CD4-positive, alpha-beta T cell treated with Interleukin-15 for 1 hour (primary cell): Measurements from ENCODE around the gene ASL.
A peak's percentile ranks its signal among the peaks of the same experiment; 100 is the strongest.
"Not testable (repeated sequence)": the region's sequence is repeated elsewhere in the genome, so short reads cannot be mapped to it uniquely, and the experiment has no call there.

ENCODE experiments used
- DNase-seq: peaks from one replicate; pipeline ENCODE4 v3.0.0-alpha.2; 2020

ASL gene

DNA sequence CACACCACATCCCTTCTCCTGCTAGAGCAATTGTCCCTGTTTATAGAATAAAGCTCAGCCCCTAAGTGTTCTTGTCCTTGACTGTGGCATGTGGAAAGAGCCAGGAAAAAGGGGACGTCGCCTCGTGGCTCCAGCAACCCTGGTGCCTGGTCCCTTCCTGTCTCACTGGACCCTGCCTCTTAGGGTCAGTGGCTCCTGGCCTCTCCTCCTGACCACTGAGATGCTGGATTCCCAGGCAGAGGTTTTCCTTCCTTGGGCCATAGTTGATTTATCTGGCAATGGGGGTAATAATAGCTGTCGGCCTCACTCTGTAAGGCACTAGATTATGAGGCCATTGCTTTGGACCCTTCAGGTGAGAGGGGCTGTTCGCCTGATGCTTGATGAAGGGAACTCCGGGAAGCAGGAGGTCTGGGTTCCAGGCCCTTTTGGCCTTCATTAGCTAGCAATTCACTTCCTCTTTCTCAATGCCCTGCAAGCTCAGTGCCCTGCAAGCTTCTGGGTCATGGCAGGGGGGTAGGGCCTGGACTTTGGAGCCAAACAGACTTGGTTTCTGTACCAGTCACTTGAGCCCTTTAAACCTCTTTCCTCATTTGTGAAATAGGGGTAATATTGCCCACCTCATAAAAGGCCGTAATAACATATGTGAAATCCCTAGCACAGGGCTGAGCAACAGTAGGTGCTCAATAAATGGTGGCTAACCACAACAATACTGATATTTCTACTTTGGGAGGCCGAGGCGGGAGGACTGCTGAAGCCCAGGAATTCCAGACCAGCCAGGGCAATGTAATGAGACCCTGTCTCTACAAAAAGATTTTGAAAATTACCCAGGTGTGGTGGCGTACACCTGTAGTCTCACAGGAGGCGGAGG lies 1.1 kb downstream of the ASL start:
- no peak for DNase-seq

DNA sequence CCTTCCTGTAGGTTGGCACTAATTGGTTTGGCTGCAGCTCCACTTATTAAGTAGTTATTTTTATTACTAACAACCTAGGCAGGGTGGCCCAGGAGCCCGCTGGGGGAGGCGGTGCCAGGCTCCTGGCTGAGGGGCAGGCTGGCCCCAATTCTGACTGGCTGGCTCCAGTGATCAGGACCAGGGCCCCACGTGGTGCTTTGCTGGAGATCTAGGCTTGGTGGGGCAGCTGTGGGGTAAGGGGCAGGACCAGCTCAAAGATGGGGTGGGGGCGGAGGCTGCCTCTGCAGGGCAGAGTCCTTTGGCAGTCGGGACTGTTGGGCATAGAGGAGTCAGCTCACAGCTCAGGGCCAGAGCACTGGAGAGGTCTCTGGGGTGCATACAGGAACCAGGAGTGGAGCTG lies 2.4 kb downstream of the ASL start:
- no peak for DNase-seq

DNA sequence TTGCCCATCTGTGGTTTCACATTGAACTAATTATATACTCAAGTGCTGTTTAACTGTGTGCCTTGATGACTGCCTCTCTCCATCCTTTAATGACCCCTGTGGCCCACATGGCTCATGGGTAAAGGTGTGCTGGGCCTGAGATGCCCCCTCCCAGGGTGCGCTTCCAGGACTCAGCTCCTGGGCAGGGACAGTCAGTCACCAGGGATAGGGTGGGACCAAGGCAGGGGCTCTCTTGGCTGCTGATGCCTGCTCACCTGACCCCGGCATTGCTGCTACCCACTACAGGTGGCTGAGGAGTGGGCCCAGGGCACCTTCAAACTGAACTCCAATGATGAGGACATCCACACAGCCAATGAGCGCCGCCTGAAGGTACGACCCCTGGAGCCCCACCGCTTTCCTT lies 6.5 kb downstream of the ASL start:
- DNase-seq = no peak

DNA sequence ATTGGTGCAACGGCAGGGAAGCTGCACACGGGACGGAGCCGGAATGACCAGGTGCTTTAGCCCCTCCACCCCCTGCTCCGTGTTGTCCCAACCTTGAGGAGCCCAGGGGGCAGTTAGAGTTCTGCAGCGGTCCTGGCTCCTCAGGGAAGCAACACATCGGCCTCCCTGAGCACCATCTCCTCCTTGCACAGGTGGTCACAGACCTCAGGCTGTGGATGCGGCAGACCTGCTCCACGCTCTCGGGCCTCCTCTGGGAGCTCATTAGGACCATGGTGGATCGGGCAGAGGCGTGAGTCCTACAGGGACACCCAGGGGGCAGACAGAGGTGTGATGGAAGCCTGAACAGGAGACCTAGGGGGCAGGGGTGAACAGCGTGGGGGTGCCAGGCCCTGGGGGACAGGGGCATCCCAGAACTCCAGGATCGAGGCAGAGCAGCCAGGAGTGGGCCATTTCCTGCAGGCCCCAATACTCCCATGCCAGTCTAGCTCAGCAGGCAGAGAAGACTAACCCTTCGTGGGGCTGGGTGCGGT lies 7.3 kb downstream of the ASL start:
- DNase-seq = no peak

DNA sequence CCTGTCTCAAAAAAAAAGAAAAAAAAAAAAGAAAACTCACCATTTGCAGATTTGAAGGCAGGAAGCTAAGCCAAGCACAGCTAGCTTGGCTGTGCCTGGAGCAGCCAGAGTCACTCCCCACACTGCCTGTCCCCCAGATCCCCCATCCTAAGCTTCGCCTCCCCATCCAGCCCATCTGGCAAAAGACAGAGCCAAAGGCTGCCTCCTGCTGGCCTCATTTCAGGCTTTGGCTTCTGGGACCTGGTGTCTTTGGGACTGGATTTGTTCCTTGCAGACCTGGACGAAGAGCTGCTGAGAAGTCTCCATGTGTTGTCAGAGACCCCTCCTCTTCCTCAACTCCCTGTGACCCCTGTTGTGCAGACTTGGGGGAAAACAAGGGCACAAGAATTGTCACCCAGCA lies 8.1 kb downstream of the ASL start:
- no peak for DNase-seq

DNA sequence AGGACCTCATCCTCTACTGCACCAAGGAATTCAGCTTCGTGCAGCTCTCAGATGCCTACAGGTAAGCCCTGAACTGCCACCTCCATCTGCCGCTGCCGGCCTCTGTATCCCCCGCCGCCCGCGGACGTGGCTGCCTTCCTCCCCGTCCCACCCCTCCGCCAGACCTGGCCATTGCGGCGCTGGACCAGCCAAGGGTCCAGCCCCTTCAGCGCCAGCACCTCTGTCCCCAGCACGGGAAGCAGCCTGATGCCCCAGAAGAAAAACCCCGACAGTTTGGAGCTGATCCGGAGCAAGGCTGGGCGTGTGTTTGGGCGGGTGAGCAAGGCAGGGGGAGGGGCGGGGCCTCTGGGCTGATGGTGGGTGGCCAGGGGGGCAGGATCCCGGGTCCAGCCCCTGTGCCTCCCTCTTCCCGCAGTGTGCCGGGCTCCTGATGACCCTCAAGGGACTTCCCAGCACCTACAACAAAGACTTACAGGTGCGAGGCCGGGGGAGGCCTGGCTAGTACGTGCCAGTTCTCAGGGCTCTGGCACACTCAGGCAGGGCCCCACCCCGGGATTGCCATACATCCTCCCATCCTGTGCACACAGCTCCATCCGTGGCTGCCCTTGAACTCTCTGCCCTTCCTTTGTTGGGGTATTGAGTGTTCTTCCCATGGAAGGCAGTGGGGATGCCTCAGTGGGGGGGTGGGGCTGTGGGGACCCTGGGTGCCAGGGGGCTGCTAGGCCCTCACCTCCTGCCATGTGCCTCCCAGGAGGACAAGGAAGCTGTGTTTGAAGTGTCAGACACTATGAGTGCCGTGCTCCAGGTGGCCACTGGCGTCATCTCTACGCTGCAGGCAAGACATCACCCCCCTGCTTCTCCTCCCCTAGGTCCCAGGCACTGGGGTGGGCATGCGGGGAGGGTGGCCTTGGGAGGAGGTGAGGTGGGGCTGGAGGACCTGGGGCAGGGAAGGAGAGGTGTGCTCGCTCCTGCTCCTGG lies 13.5 kb downstream of the ASL start:
- DNase-seq = no peak

DNA sequence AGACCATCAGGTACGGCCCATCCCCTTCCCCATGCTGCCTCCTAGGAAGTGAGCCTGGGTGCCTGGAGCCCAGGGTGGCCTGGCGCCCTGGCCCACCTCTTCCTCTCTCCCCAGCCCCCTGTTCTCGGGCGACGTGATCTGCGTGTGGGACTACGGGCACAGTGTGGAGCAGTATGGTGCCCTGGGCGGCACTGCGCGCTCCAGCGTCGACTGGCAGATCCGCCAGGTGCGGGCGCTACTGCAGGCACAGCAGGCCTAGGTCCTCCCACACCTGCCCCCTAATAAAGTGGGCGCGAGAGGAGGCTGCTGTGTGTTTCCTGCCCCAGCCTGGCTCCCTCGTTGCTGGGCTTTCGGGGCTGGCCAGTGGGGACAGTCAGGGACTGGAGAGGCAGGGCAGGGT lies 17.0 kb downstream of the ASL start:
- no peak for DNase-seq

DNA sequence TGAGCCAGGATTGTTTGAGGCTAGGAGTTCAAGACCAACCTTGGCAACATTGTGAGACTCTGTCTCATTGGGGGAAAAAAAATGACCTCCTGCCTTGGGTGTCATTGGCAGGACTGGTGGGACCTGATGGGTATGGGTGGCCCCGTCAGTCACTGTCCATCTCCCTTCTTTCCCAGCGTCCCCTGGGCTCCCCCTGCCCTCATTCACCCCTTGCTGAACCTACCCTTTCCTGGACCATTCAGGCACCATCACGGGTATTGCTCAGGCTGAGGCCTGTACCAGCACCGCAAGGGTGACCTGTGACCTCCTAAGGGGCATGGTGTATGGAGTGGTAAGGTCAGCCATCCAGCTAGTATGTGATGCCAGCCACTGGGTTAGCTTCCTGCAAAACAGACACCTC lies 19.4 kb downstream of the ASL start:
- no peak for DNase-seq

DNA sequence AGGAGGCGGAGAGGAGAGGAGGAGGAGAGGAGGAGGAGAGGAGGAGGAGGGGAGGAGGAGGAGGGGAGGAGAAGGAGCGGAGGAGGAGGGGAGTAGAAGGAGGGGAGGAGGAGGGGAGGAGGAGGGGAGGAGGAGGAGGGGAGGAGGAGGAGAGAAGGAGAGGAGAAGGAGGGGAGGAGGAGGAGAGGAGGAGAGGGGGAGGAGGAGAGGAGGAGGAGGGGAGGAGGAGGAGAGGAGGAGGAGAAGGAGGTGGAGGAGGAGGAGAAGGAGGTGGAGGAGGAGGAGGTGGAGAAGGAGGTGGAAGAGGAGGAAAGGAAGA lies 23.6 kb downstream of the ASL start:
- DNase-seq = no peak

DNA sequence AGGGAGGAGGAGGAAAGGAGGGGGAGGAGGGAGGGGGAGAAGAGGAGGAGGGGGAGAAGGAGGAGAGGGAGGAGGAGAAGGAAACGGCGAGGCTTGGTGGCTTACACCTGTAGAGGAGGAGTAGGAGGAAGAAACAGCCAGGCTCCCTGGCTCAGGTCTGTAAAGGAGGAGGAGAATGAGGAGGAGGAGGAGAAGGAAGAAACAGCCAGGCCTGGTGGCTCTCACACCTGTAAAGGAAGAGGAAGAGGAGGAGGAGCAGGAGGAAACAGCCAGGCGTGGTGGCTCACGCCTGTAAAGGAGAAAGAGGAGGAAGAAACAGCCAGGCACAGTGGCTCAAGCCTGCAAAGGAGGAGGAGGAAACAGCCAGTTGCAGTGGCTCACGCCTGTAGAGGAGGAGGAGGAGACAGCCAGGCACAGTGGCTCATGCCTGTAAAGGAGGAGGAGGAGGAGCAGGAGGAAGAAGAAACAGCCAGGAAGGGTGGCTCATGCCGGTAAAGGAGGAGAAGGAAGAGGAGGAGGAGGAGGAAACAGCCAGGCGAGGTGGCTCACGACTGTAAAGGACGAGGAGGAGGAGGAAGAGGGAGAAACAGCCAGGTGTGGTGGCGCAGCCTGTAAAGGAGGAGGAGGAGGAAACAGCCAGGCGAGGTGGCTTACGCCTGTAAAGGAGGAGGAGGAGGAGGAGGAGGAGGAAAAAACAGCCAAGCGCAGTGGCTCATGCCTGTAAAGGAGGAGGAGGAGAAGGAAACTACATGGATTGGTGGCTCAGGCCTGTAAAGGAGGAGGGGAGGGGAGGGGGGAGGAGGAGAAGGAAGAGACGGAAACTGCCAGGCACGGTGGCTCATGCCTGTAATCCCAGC lies 24.2 kb downstream of the ASL start:
- peak; percentile 32 for DNase-seq

DNA sequence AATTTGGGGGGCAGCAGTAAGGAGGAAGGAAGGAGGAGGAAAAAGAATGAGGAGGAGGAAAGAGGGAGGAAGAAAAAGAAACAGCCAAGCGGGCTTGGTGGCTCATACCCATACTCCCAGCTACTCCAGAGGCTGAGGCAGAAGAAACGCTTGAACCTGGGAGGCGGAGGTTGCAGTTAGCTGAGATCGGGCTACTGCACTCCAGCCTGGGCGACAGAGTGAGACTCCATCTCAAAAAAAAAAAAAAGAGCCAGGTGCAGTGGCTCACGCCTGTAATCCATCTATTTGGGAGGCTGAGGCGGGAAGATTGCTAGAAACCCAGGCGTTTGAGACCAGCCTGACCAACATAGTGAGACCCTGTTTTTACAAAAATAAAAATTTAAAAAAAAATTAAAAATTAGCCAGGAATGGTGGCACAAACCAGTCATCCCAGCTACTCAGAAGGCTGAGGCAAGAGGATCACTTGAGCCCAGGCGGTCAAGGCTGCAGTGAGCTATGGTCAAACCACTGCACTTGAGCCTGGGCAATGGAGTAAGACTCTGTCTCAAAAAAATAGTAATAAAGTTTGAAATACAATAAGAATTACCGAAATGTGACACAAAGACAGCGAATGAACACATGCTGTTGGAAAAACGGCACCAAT lies 24.9 kb downstream of the ASL start:
- DNase-seq = no peak

DNA sequence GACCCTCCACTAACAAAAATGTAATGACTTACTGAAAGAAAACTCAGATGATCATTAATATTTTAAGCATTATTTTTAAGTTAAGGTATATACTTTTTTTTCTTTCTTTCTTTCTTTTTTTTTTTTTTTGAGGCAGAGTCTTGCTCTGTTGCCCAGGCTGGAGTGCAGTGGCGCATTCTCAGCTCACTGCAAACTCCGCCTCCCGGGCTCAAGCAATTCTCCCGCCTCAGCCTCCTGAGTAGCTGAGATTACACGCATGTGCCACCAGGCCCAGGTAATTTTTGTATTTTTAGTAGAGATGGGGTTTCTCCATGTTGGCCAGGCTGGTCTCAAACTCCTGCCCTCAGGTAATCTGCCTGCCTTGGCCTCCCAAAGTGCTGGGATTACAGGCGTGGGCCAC lies 26.5 kb downstream of the ASL start:
- DNase-seq = not testable (repeated sequence)

DNA sequence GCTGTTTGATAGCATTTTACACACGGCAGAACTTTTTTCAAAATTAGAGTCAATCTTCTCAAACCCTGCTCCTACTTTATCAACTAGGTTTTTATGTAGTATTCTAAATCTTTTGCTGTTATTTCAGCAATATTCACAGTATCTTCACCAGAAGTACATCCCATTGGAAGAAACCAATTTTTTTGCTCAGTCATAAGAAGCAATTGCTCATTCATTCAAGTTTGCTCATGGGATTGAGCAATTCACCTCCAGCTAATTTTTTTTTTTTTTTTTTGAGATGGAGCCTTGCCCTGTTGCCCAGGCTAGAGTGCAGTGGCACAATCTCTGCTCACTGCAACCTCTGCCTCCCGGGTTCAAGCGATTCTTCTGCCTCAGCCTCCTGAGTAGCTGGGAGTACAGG lies 28.4 kb downstream of the ASL start:
- DNase-seq = not testable (repeated sequence)

DNA sequence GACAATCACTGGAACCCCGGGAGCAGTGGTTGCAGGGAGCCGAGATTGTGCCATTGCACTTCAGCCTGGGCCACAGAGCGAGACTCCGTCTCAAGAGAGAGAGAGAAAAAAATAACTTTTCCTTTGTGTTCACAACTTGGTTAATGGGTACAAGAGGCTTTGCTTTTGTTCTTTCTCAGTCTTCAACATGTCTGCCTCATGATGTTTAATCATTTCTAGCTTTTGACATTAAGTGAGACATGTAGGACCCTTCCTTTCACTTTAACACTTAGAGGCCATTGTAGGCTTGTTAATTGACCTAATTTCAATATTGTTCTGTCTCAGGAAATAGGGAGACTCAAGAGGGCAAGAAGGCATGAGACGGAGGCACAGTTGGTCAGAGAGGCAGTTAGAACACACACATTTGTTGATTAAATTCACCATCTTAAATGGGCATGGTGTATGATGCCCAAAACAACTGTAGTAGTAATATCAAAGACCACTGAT lies 29.7 kb downstream of the ASL start:
- no peak for DNase-seq

DNA sequence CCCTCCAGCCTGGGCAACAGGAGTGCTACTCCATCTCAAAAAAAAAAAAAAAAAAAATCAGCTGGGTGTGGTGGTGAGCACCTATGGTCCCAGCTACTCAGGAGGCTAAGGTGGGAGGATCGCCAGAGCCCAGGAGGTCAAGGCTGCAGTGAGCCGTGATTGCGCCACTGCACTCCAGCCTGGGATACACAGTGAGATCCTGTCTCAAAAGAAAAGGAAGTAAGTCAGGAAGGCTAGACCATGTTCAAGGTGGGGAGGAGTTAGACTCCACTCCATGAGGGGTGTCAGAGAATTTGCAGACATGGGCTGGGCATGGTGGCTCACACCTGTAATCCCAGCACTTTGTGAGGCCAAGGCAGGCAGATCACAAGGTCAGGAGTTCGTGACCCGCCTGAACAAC lies 32.8 kb downstream of the ASL start:
- DNase-seq = not testable (repeated sequence)

DNA sequence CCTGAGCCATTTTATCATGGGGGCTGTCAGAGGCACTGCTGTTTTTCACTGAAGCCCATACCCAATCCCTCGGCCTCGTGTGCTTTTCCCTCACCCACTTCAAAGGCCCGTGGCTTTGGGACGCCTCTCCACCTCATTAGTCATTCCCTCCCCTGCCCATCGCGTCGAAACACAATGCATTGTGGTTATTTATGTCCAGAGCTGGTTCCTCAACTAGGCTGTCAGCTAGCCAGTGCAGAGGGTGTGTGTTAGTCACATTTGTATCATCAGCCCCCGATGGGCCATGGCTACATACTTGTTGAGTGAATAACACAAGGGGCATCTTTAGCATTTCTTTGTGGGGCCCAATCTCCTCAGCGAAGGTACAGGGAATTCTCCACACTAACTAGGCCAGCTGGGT lies 35.2 kb downstream of the ASL start:
- no peak for DNase-seq

DNA sequence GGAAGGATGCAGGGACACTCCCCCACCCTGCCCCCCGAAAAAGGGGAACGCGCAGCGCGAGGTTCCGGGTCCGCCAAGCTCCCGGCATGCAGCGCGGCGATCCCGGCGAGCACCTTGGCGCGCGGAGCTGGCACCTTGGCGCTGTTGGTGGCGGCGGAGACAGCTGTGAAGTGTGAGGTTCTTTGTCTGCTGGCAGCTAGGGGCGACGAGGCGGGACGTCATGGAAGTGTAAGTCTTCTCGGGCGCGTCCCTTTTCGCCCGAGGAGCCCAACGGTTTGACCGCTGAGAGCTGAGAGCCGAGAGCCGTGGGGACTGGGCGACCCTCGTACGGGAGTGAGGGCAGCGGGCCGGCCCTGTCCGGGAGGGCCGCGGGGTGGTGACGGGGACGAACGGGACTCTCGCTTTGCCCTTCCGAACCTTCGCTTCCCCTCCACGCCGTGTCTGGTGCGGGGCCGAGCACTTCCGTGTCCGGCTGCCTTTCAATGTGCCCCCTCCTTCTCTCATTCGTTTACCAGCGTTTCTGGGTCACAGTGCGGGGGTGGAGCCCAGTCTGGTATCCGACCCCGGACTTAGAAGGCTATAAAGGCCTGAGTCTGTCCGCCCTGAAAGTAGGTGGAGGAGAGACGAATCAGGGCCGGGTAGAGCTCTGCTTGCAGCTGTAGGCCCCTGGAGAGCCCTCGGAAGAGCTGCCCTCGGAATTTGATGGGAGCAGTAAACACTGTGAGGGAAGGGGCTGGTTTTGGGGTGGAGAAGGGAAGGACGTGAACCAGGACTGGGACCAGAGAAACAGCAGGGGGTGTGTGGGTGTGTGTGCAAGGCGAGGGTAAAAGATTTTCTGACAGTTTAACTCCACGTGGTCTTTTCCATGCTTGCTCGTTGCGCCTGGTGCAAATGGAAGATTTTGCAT lies 39.4 kb downstream of the ASL start, which contains the start of gene CRCP:
Gene CRCP, plus strand, starts transcription at position 105 of the 907 bp plus-strand sequence. Its CDS starts 116 bp downstream, at position 221.
- peak; percentile 83 for DNase-seq

DNA sequence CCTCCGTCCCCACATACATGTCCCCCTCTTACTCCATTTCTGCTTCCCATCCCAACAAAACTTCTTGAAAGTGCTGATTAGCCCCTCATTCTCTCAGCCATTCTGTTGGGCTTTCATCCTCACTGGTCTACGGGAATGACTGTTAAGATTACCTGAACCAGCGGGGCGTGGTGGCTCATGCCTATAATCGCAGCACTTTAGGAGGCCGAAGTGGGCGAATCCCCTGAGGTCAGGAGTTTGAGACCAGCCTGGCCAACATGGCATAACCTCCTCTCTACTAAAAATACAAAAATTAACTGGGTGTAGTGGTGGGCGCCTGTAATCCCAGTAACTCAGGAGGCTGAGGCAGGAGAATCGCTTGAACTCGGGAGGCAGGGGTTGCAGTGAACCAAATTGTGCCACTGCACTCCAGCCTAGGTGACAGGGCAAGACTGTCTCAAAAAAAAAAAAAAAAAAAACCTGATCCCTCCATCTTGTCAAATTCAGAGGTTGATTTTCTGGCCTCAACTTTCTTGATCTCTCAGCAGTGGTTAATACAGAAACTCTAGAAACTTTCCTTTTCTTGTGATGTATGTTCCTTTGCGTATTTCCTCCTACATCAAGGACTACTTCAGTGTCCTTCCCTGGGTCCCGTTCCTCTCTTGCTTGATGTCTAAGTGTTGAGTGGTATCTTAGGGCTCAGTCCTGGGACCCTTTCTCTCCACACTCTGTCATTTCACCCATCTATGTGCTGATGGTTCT lies 41.2 kb downstream of the ASL start:
- not testable (repeated sequence) for DNase-seq

DNA sequence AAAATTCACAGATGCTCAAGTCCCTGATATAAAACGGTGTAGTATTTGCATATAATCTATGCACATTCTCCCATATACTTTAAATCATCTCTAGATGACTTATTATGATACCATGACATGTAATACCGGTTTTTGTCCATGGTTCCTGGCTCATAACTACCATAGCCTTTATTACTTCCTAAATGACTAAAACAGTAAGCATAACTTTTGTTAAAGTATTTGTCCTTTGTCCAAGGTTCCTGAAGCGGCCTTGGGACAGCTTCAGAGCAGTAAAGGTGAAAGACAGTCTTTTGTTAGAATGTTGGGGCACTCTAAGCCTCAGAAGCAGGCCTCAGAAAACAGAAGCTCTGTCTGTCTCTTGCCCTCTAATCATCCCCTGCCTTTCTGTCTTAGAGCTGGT lies 43.0 kb downstream of the ASL start:
- no peak for DNase-seq

DNA sequence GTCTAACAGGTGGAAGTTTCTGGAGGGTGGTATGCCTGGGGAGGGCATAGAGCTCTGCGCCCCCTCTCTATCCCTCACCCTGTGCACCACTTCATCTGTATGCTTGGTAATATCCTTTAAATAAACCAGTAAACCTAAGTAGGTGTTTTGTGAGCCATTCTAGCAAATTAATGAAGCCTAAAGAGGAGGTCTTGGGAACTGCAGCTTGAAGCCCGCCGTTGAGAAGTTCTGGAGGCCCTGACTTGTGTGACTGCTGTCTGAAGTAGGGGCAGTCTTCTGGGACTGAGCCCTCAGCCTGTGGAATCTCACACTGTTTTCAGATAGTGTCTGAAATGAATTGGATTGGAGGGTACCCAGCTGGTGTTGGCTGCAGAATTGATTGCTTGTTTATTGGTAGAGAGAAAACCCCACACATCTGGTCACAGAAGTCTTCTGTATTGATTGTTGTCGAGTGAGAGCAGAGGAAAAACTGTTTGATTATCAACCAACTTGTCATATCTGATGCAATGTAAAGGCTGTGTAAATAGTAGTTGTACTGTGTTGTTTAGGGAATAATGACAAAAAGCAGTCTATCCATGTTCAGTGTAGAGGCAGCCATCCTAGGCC lies 43.7 kb downstream of the ASL start:
- DNase-seq = no peak
